ENCODE data around the gene CTR9.

CTR9 gene

GRCh38 chr11:10750838-10751580 is at the start of gene CTR9:
TSS of gene CTR9 (plus strand) at chr11:10751246. CDS start at chr11:10751413, 167 bp downstream.
- Mint-ChIP-seq H3K27me3 (no peaks in the 10 kb centered on the region), H3K36me3 (ENCODE audit: low read depth) (peaks cover 16% of the 10 kb centered on the region), H3K9me3 (no peaks in the 10 kb centered on the region), H3K4me1 (ENCODE audit: low read depth) (peaks cover 20% of the 10 kb centered on the region), H3K4me3 (peak within 1 kb of the TSS; percentile 94), H3K27ac (peak within 1 kb of the TSS; percentile 87)

- no peaks in the 10 kb centered on the region for H3K9me3 Mint-ChIP-seq
- H3K4me1 Mint-ChIP-seq (ENCODE audit: low read depth): no peaks in the 10 kb centered on the region
- no peak overlapping the region for H3K4me3 Mint-ChIP-seq
- no peaks in the 10 kb centered on the region for H3K36me3 Mint-ChIP-seq (ENCODE audit: low read depth)
- no peak overlapping the region for H3K27ac Mint-ChIP-seq
- peaks cover 9% of the 10 kb centered on the region for H3K27me3 Mint-ChIP-seq
Measured at GRCh38 chr11:10701982-10702381, 49.1 kb upstream of the CTR9 start.

GRCh38 chr11:10708131-10708530 is 42.9 kb upstream of the CTR9 start:
- H3K27ac Mint-ChIP-seq: no peak overlapping the region
- H3K36me3 Mint-ChIP-seq (ENCODE audit: low read depth): no peaks in the 10 kb centered on the region
- no peaks in the 10 kb centered on the region for H3K9me3 Mint-ChIP-seq
- no peaks in the 10 kb centered on the region for H3K27me3 Mint-ChIP-seq
- H3K4me1 Mint-ChIP-seq (ENCODE audit: low read depth): no peaks in the 10 kb centered on the region
- no peak overlapping the region for H3K4me3 Mint-ChIP-seq

- Mint-ChIP-seq H3K4me3 (no peak overlapping the region), H3K9me3 (no peaks in the 10 kb centered on the region), H3K27ac (no peak overlapping the region), H3K36me3 (ENCODE audit: low read depth) (no peaks in the 10 kb centered on the region), H3K27me3 (no peaks in the 10 kb centered on the region), H3K4me1 (ENCODE audit: low read depth) (no peaks in the 10 kb centered on the region)
Measured at GRCh38 chr11:10709299-10710086, 41.6 kb upstream of the CTR9 start.

- no peaks in the 10 kb centered on the region for H3K4me1 Mint-ChIP-seq (ENCODE audit: low read depth)
- no peaks in the 10 kb centered on the region for H3K9me3 Mint-ChIP-seq
- no peaks in the 10 kb centered on the region for H3K27me3 Mint-ChIP-seq
- H3K4me3 Mint-ChIP-seq: no peak overlapping the region
- no peaks in the 10 kb centered on the region for H3K36me3 Mint-ChIP-seq (ENCODE audit: low read depth)
- no peak overlapping the region for H3K27ac Mint-ChIP-seq
Measured at GRCh38 chr11:10715571-10715970, 35.5 kb upstream of the CTR9 start.

GRCh38 chr11:10716122-10716521 is 34.9 kb upstream of the CTR9 start:
- no peaks in the 10 kb centered on the region for H3K9me3 Mint-ChIP-seq
- no peaks in the 10 kb centered on the region for H3K4me1 Mint-ChIP-seq (ENCODE audit: low read depth)
- no peak overlapping the region for H3K4me3 Mint-ChIP-seq
- H3K36me3 Mint-ChIP-seq (ENCODE audit: low read depth): no peaks in the 10 kb centered on the region
- no peaks in the 10 kb centered on the region for H3K27me3 Mint-ChIP-seq
- H3K27ac Mint-ChIP-seq: no peak overlapping the region

GRCh38 chr11:10716543-10717259 is 34.3 kb upstream of the CTR9 start:
- Mint-ChIP-seq H3K4me1 (ENCODE audit: low read depth) (no peaks in the 10 kb centered on the region), H3K36me3 (ENCODE audit: low read depth) (no peaks in the 10 kb centered on the region), H3K9me3 (no peaks in the 10 kb centered on the region), H3K4me3 (no peak overlapping the region), H3K27ac (no peak overlapping the region), H3K27me3 (no peaks in the 10 kb centered on the region)

GRCh38 chr11:10719616-10720015 is 31.4 kb upstream of the CTR9 start:
- Mint-ChIP-seq H3K36me3 (ENCODE audit: low read depth) (no peaks in the 10 kb centered on the region), H3K27me3 (peaks cover 8% of the 10 kb centered on the region), H3K27ac (no peak overlapping the region), H3K4me1 (ENCODE audit: low read depth) (no peaks in the 10 kb centered on the region), H3K4me3 (no peak overlapping the region), H3K9me3 (no peaks in the 10 kb centered on the region)

GRCh38 chr11:10720881-10721376 is 30.1 kb upstream of the CTR9 start:
- Mint-ChIP-seq H3K4me3 (no peak overlapping the region), H3K36me3 (ENCODE audit: low read depth) (no peaks in the 10 kb centered on the region), H3K27ac (no peak overlapping the region)

GRCh38 chr11:10722307-10722706 is 28.7 kb upstream of the CTR9 start:
- H3K4me1 Mint-ChIP-seq (ENCODE audit: low read depth): peaks cover 20% of the 10 kb centered on the region

More at GRCh38 chr11:10720881-10721376, 30.1 kb upstream of the CTR9 start:
- H3K4me1 Mint-ChIP-seq (ENCODE audit: low read depth): peaks cover 12% of the 10 kb centered on the region
- no peaks in the 10 kb centered on the region for H3K9me3 Mint-ChIP-seq
- peaks cover 8% of the 10 kb centered on the region for H3K27me3 Mint-ChIP-seq

GRCh38 chr11:10725114-10725906 is 25.7 kb upstream of the CTR9 start:
- Mint-ChIP-seq H3K9me3 (no peaks in the 10 kb centered on the region), H3K4me1 (ENCODE audit: low read depth) (peaks cover 20% of the 10 kb centered on the region), H3K4me3 (peak overlapping the region; percentile 21), H3K27me3 (peaks cover 22% of the 10 kb centered on the region), H3K27ac (peak overlapping the region; percentile 86), H3K36me3 (ENCODE audit: low read depth) (no peaks in the 10 kb centered on the region)

More at GRCh38 chr11:10722307-10722706, 28.7 kb upstream of the CTR9 start:
- no peaks in the 10 kb centered on the region for H3K9me3 Mint-ChIP-seq
- H3K27me3 Mint-ChIP-seq: peaks cover 12% of the 10 kb centered on the region
- no peak overlapping the region for H3K4me3 Mint-ChIP-seq
- H3K36me3 Mint-ChIP-seq (ENCODE audit: low read depth): no peaks in the 10 kb centered on the region
- H3K27ac Mint-ChIP-seq: no peak overlapping the region

GRCh38 chr11:10725907-10726253 is 25.2 kb upstream of the CTR9 start:
- Mint-ChIP-seq H3K36me3 (ENCODE audit: low read depth) (no peaks in the 10 kb centered on the region), H3K4me1 (ENCODE audit: low read depth) (peaks cover 20% of the 10 kb centered on the region), H3K27me3 (peaks cover 24% of the 10 kb centered on the region), H3K4me3 (peak overlapping the region; percentile 21), H3K27ac (peak overlapping the region; percentile 86), H3K9me3 (no peaks in the 10 kb centered on the region)

GRCh38 chr11:10727146-10727851 is 23.7 kb upstream of the CTR9 start:
- H3K9me3 Mint-ChIP-seq: no peaks in the 10 kb centered on the region
- H3K27ac Mint-ChIP-seq: no peak overlapping the region
- H3K36me3 Mint-ChIP-seq (ENCODE audit: low read depth): no peaks in the 10 kb centered on the region
- H3K4me1 Mint-ChIP-seq (ENCODE audit: low read depth): peaks cover 20% of the 10 kb centered on the region
- H3K27me3 Mint-ChIP-seq: peaks cover 31% of the 10 kb centered on the region
- H3K4me3 Mint-ChIP-seq: no peak overlapping the region

- H3K36me3 Mint-ChIP-seq (ENCODE audit: low read depth): no peaks in the 10 kb centered on the region
- no peak overlapping the region for H3K27ac Mint-ChIP-seq
- H3K4me1 Mint-ChIP-seq (ENCODE audit: low read depth): peaks cover 20% of the 10 kb centered on the region
- no peaks in the 10 kb centered on the region for H3K9me3 Mint-ChIP-seq
- H3K27me3 Mint-ChIP-seq: peaks cover 34% of the 10 kb centered on the region
- no peak overlapping the region for H3K4me3 Mint-ChIP-seq
Measured at GRCh38 chr11:10728154-10728553, 22.9 kb upstream of the CTR9 start.
